ENCODE data around the gene MCF2.

Gene MCF2

DNA sequence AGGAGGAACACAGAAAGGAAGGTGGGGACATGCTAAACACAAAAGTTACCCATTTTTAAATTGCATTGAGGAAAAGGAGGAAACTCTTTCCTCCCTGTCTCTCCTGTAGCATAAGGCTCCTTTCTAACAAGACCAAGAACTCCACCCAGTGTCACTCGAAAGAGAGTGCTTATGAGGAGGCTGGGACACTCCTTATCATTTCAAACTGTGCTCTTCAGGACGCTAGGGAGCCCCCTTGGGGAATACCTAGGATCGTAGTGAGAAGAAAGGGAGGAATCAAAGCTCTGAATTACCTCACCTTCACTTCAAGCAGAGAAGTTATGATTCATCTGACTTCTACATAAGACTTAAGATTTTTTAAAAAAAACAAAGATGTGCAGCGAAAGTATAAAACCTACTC is 111.9 kb downstream of the MCF2 start:
- DNase-seq: no peak

DNA sequence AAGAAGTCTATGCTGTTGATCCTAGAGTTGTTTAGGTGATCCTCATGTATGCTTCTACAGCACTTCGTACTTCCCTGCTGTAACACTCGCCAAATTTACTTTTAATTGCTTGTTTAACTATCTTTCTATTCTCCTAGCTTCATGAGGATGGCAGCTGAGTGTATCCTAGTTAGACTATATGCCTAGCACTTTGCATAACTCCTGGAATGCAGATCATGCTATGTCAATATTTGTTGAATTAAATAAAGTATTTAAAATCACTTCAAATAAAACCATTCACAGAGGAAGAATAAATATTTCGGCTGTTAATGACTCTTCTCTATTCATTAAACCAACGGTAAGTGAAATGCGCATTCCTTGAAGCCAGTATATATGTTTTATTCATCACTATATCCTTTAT is 122.4 kb downstream of the MCF2 start:
- DNase-seq: no peak

DNA sequence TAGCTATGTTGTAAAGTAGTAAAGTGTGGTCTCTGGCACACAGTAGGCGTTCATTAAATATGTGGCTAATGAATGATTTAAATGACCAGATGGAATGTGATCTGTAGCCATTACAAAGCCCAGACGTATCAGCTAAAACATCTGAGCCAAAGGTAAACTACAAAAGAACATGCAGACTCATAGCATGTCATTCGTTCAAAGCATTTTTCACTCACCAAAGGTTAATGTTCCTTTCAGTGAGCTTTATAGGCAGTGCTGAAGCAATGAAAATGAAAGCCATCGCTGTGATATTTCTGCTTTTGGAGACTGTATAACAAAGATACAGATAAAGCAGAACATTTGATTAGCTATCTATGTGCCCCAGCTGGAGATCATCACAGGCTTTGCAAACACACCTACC is 126.9 kb downstream of the MCF2 start:
- DNase-seq: no peak

DNA sequence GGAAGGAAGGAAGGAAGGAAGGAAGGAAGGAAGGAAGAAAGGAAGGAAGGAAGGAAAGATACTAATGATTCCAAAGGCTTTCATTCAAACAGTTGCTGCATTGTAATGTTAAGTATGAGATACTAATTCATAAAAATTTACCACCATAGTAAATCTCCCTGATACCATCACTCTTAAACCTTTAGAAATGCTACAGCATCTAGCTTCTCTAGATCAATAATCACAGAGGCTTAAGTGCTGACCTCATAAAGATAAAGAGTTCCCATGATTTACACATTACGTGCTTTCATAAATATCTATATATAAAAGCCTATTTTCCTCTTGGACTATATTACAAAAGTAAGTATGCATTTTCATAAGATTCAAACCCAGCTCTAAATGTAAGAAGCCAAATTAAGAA is 141.0 kb downstream of the MCF2 start:
- DNase-seq: no peak

DNA sequence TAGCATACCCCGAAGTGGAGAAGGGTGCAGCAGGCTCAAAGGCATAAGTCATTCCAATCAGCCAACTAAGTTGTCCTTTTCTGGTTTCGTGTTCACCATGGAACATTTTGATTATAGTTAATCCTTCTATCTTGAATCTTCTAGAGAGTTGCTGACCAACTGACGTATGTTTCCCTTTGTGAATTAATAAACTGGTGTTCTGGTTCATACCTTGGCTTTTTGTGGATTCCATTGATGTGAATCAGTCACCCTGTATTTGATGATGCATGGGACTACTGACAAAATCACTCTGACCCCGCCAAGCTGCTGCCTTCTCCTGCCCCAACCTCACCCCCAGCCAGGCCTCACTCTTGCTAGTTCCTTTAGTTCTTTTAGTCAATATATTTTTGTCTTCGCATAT is 144.7 kb downstream of the MCF2 start:
- no peak for DNase-seq

- no peak for DNase-seq
Measured at GRCh38 chrX:139560221-139560620, 147.7 kb downstream of the MCF2 start.

DNA sequence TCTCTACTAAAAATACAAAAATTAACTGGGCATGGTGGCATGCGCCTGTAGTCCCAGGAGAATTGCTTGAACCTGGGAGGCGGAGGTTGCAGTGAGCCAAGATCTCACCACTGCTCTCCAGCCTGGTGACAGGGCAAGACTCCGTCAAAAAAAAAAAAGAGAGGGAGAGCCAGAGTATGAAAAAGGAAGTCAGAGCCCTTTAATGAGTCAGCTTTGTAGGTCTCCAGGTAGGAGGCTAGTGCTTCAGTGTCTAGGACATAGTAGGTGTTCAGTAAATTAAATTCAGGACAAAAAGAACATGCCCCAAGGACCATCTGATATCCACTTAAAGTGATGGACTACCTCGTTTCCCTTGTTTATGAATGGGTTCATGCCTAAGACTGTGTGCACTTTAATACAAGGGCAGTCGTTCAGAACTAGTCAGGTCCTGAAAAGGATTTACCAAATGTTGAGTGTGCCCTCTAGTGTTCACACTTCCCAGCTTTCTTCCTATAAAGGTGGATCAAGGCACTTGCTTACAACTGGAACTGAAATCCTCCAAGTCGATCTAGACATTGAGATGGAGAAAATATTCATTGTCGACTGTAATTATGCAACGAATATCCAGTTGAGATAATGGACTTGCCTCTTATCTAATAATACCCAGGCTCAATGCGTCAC is 148.5 kb downstream of the MCF2 start:
- DNase-seq: no peak

GRCh38 chrX:139554991-139555675 is 152.8 kb downstream of the MCF2 start:
- no peak for DNase-seq

DNA sequence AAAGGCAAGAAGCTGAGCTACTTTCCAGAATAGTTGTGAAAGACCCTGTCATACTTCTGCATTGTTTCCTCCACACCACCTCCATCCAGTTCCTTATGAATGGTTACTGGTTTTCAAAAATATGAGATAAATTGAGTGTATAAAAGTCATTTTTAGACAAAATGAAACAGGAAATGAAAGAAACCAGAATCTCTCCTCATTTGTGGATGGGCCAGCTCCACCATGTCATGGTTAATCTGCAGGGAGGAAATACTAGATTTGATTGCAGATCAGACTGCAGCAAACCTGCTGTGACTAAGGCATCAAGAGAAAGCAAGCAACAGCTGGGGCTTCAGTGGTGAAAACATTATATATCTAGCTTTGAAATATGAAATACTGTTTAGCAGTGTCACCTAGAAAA is 153.6 kb downstream of the MCF2 start:
- DNase-seq: no peak

DNA sequence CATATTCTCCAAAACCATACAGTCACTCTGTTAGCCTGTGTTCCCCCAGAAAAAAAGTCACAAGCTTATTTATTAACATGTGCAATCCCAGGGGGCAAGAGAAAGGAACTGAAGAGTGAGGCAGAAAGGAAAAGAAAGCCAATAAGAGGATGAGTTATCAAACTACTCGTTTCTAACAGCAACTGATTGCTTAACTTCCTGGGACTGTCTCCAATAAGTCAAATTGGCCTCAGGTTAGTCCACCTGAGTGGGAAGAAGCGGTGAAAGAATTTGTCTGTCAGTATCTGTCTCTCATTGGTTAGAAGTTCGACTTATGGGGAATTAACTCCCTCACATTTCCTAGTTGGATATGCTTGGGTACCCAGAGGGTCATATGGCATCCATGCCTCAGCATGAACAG is 163.4 kb downstream of the MCF2 start:
- no peak for DNase-seq

DNA sequence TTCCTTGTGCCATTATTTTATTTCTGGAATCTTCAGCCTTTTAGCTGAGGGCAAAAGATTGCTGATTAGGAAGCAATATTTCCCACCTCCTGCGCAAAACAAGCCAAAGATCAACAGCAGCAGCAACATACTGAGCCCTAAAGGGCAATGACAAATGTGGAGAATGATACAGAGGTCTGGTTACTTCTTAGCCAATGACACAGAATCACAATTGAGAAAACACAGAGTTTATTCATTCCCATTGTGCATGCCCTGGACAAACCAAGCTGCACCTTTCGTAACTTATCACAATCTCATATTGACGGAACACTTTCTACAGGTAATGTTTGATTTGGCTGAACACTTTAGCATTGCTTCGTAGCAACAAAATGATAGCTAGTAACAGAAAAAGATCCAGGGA is 164.0 kb downstream of the MCF2 start:
- no peak for DNase-seq

DNA sequence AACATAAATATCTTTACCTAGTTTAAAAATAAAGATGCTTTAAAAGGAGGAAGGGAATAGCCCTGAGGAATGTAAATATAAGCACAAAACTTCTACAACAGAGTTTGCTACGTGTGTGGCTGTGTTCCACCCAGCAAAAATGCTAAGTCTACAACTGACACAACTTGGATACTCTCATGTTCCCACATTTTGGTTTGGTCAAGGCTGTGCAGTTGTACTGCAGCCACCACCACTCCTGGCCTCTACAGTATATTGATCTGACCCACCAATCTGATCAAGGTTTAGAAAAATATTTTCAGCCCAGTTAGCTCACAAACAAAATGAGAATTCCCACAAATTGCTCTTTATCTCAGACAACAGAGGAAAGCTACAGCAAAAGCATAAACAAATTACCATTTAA is 165.3 kb downstream of the MCF2 start:
- DNase-seq: no peak

DNA sequence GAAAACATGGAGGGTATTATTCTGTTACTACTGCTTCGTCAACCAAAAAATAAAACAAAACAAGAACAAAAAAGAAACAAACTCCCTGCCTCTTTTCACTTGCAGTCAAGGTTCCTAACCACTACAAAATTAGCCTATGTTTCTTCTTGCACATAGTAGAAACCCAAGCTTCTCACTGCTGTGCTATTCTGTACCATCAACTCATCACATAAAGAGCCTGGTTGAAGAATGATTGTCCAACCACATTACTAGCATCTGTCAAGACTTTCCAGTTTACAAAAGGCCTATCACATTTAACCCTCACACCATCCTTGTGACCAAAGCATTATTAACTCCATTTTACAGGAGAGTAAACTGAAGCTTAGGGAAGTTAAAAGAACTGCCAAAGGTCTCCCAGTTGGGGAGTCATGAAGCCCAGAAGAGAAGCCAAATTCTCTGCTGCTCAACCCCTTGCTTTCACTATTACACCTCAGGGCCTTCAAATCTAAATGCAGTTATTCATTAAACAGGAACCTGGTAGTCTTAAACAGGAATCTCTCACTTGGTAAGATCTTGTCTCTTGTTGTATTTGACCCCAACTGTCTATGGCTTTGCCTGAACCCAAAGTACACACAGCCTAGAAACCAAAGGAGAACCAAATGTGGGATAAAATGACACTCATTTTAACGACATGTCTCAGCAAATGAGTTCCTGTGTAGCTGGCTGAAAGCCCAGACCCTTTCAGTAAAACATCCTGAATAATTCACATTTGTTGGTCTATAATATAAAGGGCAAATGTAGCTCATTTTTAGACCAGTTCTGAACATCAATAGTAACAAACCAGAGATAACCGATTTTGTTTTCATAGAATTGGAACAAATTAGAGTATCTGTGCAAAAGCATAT is 168.8 kb downstream of the MCF2 start:
- DNase-seq: no peak

GRCh38 chrX:139533444-139533843 is 174.5 kb downstream of the MCF2 start:
- no peak for DNase-seq

DNA sequence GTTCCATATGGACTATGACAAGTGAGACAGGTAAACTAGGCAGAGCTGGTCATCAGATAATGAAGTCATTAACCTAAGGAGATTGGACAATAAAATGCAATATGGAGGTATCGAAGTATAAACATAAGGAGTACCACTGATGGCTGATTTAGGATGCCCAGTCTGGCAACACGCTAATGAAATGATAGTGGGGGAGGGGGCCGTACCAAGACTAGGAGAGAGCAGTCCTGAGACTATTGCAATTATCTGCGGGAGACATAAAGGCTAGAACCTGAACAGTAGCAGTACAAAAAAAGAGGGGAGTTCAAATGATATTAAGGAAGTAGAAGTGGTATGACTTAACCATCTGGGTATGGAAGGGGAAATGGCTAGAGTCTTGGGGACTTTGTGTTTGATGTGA is 175.1 kb downstream of the MCF2 start:
- no peak for DNase-seq

All from activated T-cell treated with anti-CD3 and anti-CD28 coated beads for 4 hours (primary cell).